Mucosa of stomach (tissue), 1 donor: Measurements from ENCODE around the gene INAFM2.
A peak's percentile ranks its signal among the peaks of the same experiment; 100 is the strongest.

ENCODE experiments used
- H3K27me3 ChIP-seq: one replicate; pipeline ENCODE4 v1.7.0; 2013; ENCODE audit warnings: mild to moderate bottlenecking, low read length; ENCODE audit not compliant: control insufficient read depth, insufficient read depth
- H3K36me3 ChIP-seq: one replicate; pipeline ENCODE4 v1.7.0; 2013; ENCODE audit warnings: low read length; ENCODE audit not compliant: control insufficient read depth, insufficient read depth
- H3K4me1 ChIP-seq: one replicate; pipeline ENCODE4 v1.7.0; 2013; ENCODE audit warnings: mild to moderate bottlenecking, low read length; ENCODE audit not compliant: control insufficient read depth, insufficient read depth
- H3K4me3 ChIP-seq: one replicate; pipeline ENCODE4 v1.7.0; 2013; ENCODE audit warnings: low read length
- H3K9ac ChIP-seq: one replicate; pipeline ENCODE4 v1.7.0; 2013; ENCODE audit warnings: mild to moderate bottlenecking, low read length, moderate library complexity
- H3K9me3 ChIP-seq: one replicate; pipeline ENCODE4 v1.7.0; 2013; ENCODE audit warnings: mild to moderate bottlenecking, low read length, moderate library complexity; ENCODE audit not compliant: control insufficient read depth
- donor health status: Pancreatic carcinoma.

INAFM2 gene

GRCh38 chr15:40335938-40336743, 12.6 kb downstream of the INAFM2 start:
- H3K27me3 ChIP-seq, result no peaks in the 10 kb centered on the region
- no peaks in the 10 kb centered on the region for H3K9me3 ChIP-seq
- no peak overlapping the region for H3K9ac ChIP-seq
- peaks cover 43% of the 10 kb centered on the region for H3K4me1 ChIP-seq
- H3K4me3 ChIP-seq, result no peak overlapping the region
- H3K36me3 ChIP-seq, result no peaks in the 10 kb centered on the region

GRCh38 chr15:40336744-40337122, 13.2 kb downstream of the INAFM2 start:
- Histone ChIP-seq H3K4me3 (no peak overlapping the region), H3K9ac (no peak overlapping the region), H3K27me3 (no peaks in the 10 kb centered on the region), H3K36me3 (no peaks in the 10 kb centered on the region), H3K4me1 (peaks cover 48% of the 10 kb centered on the region), H3K9me3 (no peaks in the 10 kb centered on the region)

GRCh38 chr15:40337597-40337996, 14.1 kb downstream of the INAFM2 start:
- H3K9me3 ChIP-seq, result no peaks in the 10 kb centered on the region
- no peak overlapping the region for H3K4me3 ChIP-seq
- H3K9ac ChIP-seq, result no peak overlapping the region
- peaks cover 54% of the 10 kb centered on the region for H3K4me1 ChIP-seq
- no peaks in the 10 kb centered on the region for H3K36me3 ChIP-seq
- H3K27me3 ChIP-seq, result no peaks in the 10 kb centered on the region

- H3K9me3 ChIP-seq, result no peaks in the 10 kb centered on the region
- H3K4me1 ChIP-seq, result peaks cover 59% of the 10 kb centered on the region
- H3K27me3 ChIP-seq, result no peaks in the 10 kb centered on the region
- peak overlapping the region; percentile 10 for H3K9ac ChIP-seq
- H3K4me3 ChIP-seq, result no peak overlapping the region
- H3K36me3 ChIP-seq, result no peaks in the 10 kb centered on the region
These were observed 14.7 kb downstream of the INAFM2 start for GRCh38 chr15:40338041-40338657.

- peaks cover 65% of the 10 kb centered on the region for H3K4me1 ChIP-seq
- H3K27me3 ChIP-seq, result no peaks in the 10 kb centered on the region
- no peak overlapping the region for H3K4me3 ChIP-seq
- H3K9ac ChIP-seq, result peak overlapping the region; percentile 64
- H3K9me3 ChIP-seq, result no peaks in the 10 kb centered on the region
- no peaks in the 10 kb centered on the region for H3K36me3 ChIP-seq
These were observed 15.6 kb downstream of the INAFM2 start for GRCh38 chr15:40338921-40339620.

GRCh38 chr15:40339621-40339945, 16.1 kb downstream of the INAFM2 start:
- Histone ChIP-seq H3K36me3 (no peaks in the 10 kb centered on the region), H3K9me3 (no peaks in the 10 kb centered on the region), H3K9ac (peak overlapping the region; percentile 64), H3K4me3 (peak overlapping the region; percentile 33), H3K27me3 (no peaks in the 10 kb centered on the region), H3K4me1 (peaks cover 70% of the 10 kb centered on the region)

- peak overlapping the region; percentile 33 for H3K4me3 ChIP-seq
- H3K36me3 ChIP-seq, result no peaks in the 10 kb centered on the region
- peaks cover 76% of the 10 kb centered on the region for H3K4me1 ChIP-seq
- no peaks in the 10 kb centered on the region for H3K9me3 ChIP-seq
- H3K9ac ChIP-seq, result peak overlapping the region; percentile 64
- no peaks in the 10 kb centered on the region for H3K27me3 ChIP-seq
These were observed 16.7 kb downstream of the INAFM2 start for GRCh38 chr15:40340038-40340739.

GRCh38 chr15:40340740-40341400, 17.4 kb downstream of the INAFM2 start, which contains the start of gene CCDC9B:
Gene CCDC9B (minus strand): TSS chr15:40340939. CDS start chr15:40340819, 120 bp downstream.
- H3K36me3 ChIP-seq, result no peaks in the 10 kb centered on the region
- H3K4me3 ChIP-seq, result peak within 1 kb of the TSS; percentile 33
- peak within 1 kb of the TSS; percentile 64 for H3K9ac ChIP-seq

GRCh38 chr15:40342416-40343320, 19.2 kb downstream of the INAFM2 start:
- peaks cover 95% of the 10 kb centered on the region for H3K4me1 ChIP-seq
- H3K36me3 ChIP-seq, result no peaks in the 10 kb centered on the region
- H3K9me3 ChIP-seq, result no peaks in the 10 kb centered on the region
- peak overlapping the region; percentile 35 for H3K9ac ChIP-seq
- H3K4me3 ChIP-seq, result no peak overlapping the region
- no peaks in the 10 kb centered on the region for H3K27me3 ChIP-seq

More at GRCh38 chr15:40340740-40341400, 17.4 kb downstream of the INAFM2 start, which contains the start of gene CCDC9B:
- Histone ChIP-seq H3K4me1 (peaks cover 83% of the 10 kb centered on the region), H3K27me3 (no peaks in the 10 kb centered on the region), H3K9me3 (no peaks in the 10 kb centered on the region)

GRCh38 chr15:40343512-40343911, 20.0 kb downstream of the INAFM2 start:
- Histone ChIP-seq H3K36me3 (no peaks in the 10 kb centered on the region), H3K9ac (peak overlapping the region; percentile 35), H3K4me1 (peaks cover 95% of the 10 kb centered on the region), H3K9me3 (no peaks in the 10 kb centered on the region), H3K27me3 (no peaks in the 10 kb centered on the region), H3K4me3 (no peak overlapping the region)

GRCh38 chr15:40344217-40344616, 20.7 kb downstream of the INAFM2 start:
- Histone ChIP-seq H3K9ac (no peak overlapping the region), H3K36me3 (no peaks in the 10 kb centered on the region), H3K27me3 (no peaks in the 10 kb centered on the region), H3K4me1 (peaks cover 95% of the 10 kb centered on the region), H3K4me3 (no peak overlapping the region), H3K9me3 (no peaks in the 10 kb centered on the region)
